Retinal pigment epithelial cell (primary cell): ENCODE results near the gene GEMIN4.

Experiments
- DNase-seq: peaks from one replicate; pipeline ENCODE4 v3.0.0-alpha.2; 2010; ENCODE audit warnings: low read depth
- H3K4me3 ChIP-seq: 2 replicates; pipeline ENCODE4 v1.5.1; 2011; ENCODE audit warnings: mild to moderate bottlenecking, low read length, control low read depth, moderate library complexity
- TF ChIP-seq, protein P1 (sequence below): conservative IDR thresholded peaks from 2 replicates; pipeline ENCODE4 v1.5.1; 2011; ENCODE audit warnings: low read depth, low read length, control low read depth, inconsistent platforms

Gene GEMIN4

GRCh38 chr17:697682-698081 lies 54.4 kb downstream of the GEMIN4 start:
- DNase-seq, result no peak
- TF ChIP-seq, protein P1, sequence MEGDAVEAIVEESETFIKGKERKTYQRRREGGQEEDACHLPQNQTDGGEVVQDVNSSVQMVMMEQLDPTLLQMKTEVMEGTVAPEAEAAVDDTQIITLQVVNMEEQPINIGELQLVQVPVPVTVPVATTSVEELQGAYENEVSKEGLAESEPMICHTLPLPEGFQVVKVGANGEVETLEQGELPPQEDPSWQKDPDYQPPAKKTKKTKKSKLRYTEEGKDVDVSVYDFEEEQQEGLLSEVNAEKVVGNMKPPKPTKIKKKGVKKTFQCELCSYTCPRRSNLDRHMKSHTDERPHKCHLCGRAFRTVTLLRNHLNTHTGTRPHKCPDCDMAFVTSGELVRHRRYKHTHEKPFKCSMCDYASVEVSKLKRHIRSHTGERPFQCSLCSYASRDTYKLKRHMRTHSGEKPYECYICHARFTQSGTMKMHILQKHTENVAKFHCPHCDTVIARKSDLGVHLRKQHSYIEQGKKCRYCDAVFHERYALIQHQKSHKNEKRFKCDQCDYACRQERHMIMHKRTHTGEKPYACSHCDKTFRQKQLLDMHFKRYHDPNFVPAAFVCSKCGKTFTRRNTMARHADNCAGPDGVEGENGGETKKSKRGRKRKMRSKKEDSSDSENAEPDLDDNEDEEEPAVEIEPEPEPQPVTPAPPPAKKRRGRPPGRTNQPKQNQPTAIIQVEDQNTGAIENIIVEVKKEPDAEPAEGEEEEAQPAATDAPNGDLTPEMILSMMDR, result no peak
- H3K4me3 ChIP-seq, result no peak overlapping the region

DNA sequence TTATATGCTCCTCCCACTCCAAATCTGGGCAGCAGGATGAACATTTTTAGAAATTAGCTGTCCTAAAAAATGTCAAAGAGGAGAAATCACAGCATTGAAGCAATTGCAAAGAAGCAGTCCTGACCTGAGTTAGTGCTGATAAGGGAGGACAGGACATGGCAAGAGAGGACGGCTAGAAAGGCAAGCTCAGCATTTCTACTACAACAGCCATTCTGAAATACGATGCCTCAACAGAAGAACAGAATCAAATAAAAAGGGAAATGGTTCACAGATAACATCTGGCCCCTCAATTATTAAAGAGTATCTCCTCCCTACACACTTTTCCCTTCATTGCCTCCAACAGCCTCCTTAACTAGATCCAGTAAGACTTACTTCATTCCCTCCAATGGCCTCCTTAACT lies 55.7 kb downstream of the GEMIN4 start:
- TF ChIP-seq, protein P1, result no peak
- DNase-seq, result no peak
- H3K4me3 ChIP-seq, result no peak overlapping the region
